Glutamatergic neuron (in vitro differentiated cells): Measurements from ENCODE around the gene EYS. TPM values are rescaled to one million over a fixed set of nuclear protein-coding genes. Genes with fewer than 3 reads are reported as not detected.
"Not testable (repeated sequence)": the region's sequence is repeated elsewhere in the genome, so short reads cannot be mapped to it uniquely, and the experiment has no call there.

ENCODE experiments used
- DNase-seq: peaks from one replicate; pipeline ENCODE4 v3.0.0; 2022
- H3K27ac Mint-ChIP-seq: one replicate; pipeline ENCODE4 v1.8.0; 2020; ENCODE audit warnings: mild to moderate bottlenecking, mixed read lengths, inconsistent platforms; ENCODE audit not compliant: unreplicated experiment
- H3K27me3 Mint-ChIP-seq: one replicate; pipeline ENCODE4 v1.8.0; 2020; ENCODE audit warnings: mild to moderate bottlenecking, moderate library complexity, mixed read lengths, inconsistent platforms; ENCODE audit not compliant: unreplicated experiment
- H3K36me3 Mint-ChIP-seq: one replicate; pipeline ENCODE4 v1.8.0; 2020; ENCODE audit warnings: mild to moderate bottlenecking, mixed read lengths, inconsistent platforms; ENCODE audit not compliant: unreplicated experiment
- H3K4me1 Mint-ChIP-seq: one replicate; pipeline ENCODE4 v1.8.0; 2020; ENCODE audit warnings: mild to moderate bottlenecking, low read depth, mixed read lengths, inconsistent platforms; ENCODE audit not compliant: unreplicated experiment
- H3K4me3 Mint-ChIP-seq: one replicate; pipeline ENCODE4 v1.8.0; 2020; ENCODE audit warnings: mild to moderate bottlenecking, mixed read lengths, inconsistent platforms; ENCODE audit not compliant: unreplicated experiment
- H3K9me3 Mint-ChIP-seq: one replicate; pipeline ENCODE4 v1.8.0; 2020; ENCODE audit warnings: mild to moderate bottlenecking, moderate library complexity, mixed read lengths, inconsistent platforms; ENCODE audit not compliant: unreplicated experiment
- total RNA-seq: library from RNA; stranded (reverse); fragmentation: NEBNext Ultra II Directional; extraction: Animal tissue kit (Norgen Biotek cat#: 25700); gene quantifications from one replicate; pipeline ENCODE4 v1.2.1, GENCODE V29; 2021; ENCODE audit not compliant: unreplicated experiment
- TF ChIP-seq, protein P1 (sequence below): fragments of 200-600 bp; sonication (generic); IDR thresholded peaks from one replicate; pipeline ENCODE4 v1.5.0; 2021; ENCODE audit not compliant: partially characterized antibody, unreplicated experiment

EYS gene
- total RNA-seq, 1 donor from 2014 or later: 13.2 TPM

DNA sequence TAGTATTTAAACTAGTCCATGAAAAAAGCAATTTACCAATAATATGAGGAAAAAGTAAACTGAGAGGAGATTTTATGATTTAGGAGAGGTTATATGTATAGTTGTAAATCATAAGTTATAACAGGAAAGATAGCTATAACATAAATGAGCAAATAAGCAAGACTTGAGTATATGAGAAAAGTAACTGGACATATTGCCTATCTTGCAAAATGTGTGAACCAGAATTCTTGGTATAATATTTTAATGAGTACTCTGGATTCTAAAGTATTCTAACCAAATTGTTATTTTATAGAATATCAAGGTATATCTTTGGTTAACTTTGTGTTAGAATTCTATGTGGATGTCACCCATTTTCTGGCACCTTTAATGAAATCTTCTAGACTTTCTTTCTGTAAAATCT, 1946.8 kb downstream of the EYS start:
- TF ChIP-seq, protein P1, sequence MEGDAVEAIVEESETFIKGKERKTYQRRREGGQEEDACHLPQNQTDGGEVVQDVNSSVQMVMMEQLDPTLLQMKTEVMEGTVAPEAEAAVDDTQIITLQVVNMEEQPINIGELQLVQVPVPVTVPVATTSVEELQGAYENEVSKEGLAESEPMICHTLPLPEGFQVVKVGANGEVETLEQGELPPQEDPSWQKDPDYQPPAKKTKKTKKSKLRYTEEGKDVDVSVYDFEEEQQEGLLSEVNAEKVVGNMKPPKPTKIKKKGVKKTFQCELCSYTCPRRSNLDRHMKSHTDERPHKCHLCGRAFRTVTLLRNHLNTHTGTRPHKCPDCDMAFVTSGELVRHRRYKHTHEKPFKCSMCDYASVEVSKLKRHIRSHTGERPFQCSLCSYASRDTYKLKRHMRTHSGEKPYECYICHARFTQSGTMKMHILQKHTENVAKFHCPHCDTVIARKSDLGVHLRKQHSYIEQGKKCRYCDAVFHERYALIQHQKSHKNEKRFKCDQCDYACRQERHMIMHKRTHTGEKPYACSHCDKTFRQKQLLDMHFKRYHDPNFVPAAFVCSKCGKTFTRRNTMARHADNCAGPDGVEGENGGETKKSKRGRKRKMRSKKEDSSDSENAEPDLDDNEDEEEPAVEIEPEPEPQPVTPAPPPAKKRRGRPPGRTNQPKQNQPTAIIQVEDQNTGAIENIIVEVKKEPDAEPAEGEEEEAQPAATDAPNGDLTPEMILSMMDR: no peak
- Mint-ChIP-seq H3K27me3 (no peaks in the 10 kb centered on the region), H3K9me3 (peaks cover 1% of the 10 kb centered on the region), H3K36me3 (peaks cover 9% of the 10 kb centered on the region), H3K4me1 (no peaks in the 10 kb centered on the region), H3K4me3 (no peak overlapping the region), H3K27ac (no peak overlapping the region)
- DNase-seq: no peak

DNA sequence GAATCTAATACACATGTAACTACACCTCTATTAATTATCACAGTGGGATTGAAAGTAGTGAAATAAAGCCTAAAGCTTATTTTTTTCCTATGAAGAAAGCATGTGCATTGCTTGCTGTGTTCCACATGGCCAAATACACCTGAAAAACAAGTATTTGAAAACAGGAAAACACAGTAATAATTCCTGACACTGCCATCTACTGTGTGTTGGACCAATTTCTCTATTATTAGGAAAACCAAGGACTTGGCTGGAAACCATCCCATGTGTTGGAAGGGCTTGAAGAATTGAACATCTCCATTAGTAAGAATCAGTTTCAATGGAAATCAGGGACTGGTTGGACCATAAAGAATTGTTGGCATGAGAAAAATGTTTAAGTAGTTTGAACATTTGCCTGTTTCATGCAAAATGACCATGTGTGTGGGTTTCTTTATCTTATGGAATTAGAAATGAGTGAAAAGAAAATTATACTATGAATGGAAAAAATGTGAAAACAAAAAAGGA, 1947.4 kb downstream of the EYS start:
- Mint-ChIP-seq H3K4me3 (no peak overlapping the region), H3K4me1 (no peaks in the 10 kb centered on the region), H3K27ac (no peak overlapping the region), H3K27me3 (no peaks in the 10 kb centered on the region), H3K36me3 (peaks cover 9% of the 10 kb centered on the region), H3K9me3 (peaks cover 3% of the 10 kb centered on the region)
- TF ChIP-seq, protein P1: no peak
- DNase-seq: no peak

DNA sequence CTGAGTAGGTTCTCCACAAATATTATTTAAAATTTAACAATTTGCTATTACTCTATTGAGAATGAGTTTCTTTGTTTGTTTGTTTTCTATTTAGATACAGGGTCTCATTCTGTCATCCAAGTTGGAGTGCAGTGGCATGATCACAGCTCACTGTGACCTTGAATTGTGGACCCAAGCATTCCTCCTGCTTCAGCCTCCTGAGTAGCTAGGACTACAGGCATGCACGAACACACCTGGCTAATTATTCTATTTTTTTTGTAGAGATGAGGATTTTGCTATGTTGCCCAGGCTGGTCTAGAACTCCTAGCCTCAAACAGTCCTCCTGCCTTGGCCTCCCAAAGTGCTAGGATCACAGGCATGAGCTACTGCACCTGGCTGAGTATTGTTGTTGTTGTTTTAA, 1949.2 kb downstream of the EYS start:
- H3K4me3 Mint-ChIP-seq: no peak overlapping the region
- H3K27me3 Mint-ChIP-seq: peaks cover 1% of the 10 kb centered on the region
- H3K36me3 Mint-ChIP-seq: peaks cover 9% of the 10 kb centered on the region
- peaks cover 3% of the 10 kb centered on the region for H3K9me3 Mint-ChIP-seq
- H3K4me1 Mint-ChIP-seq: no peaks in the 10 kb centered on the region
- TF ChIP-seq, protein P1: no peak
- H3K27ac Mint-ChIP-seq: no peak overlapping the region
- DNase-seq: no peak

DNA sequence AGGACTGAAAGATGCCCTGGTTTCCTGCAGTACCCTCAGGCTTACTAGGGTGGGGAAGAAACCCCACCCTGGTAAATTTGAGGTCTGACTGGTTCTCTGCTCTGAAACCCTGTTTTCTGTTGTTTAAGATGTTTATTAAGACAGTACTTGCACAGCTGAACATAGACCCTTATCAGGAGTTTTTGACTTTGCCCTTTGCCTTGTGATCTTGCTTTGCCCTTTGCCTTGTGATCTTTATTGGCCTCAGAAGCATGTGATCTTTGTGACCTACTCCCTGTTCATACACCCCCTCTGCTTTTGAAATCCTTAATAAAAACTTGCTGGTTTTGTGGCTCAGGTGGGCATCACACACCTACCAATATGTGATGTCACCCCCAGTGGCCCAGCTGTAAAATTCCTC, 1949.8 kb downstream of the EYS start:
- H3K27ac Mint-ChIP-seq, DNase-seq, H3K4me3 Mint-ChIP-seq: not testable (repeated sequence)

DNA sequence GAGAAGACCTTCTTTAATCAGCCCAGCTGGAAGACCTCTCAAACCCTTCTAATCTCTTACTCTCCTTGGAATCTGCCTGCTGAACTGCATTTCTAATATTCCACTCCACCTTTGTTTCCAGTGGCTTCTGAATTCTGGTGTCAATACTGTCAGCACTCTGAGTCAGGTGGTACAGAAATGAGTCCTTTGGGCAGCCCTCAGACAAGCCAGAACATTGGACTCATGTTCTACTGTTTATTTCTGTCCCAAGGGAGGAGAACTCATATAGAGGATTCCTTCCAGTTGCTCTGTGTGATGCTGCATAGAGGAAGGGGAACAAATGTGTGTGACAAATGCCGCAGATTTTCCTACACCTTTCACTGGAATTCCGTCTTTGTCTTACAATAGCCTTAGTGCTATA, 1956.6 kb downstream of the EYS start:
- TF ChIP-seq, protein P1: no peak
- Mint-ChIP-seq H3K4me3 (no peak overlapping the region), H3K27ac (no peak overlapping the region), H3K9me3 (peaks cover 2% of the 10 kb centered on the region), H3K36me3 (peaks cover 13% of the 10 kb centered on the region), H3K4me1 (no peaks in the 10 kb centered on the region), H3K27me3 (peaks cover 2% of the 10 kb centered on the region)
- no peak for DNase-seq

More for the DNA sequence above, 1949.8 kb downstream of the EYS start:
- H3K27me3 Mint-ChIP-seq, H3K36me3 Mint-ChIP-seq, H3K4me1 Mint-ChIP-seq, H3K9me3 Mint-ChIP-seq: not testable (repeated sequence)
